ENCODE results near the gene TRIM61.
"Not testable (repeated sequence)": the region's sequence is repeated elsewhere in the genome, so short reads cannot be mapped to it uniquely, and the experiment has no call there.

The TRIM61 gene

DNA sequence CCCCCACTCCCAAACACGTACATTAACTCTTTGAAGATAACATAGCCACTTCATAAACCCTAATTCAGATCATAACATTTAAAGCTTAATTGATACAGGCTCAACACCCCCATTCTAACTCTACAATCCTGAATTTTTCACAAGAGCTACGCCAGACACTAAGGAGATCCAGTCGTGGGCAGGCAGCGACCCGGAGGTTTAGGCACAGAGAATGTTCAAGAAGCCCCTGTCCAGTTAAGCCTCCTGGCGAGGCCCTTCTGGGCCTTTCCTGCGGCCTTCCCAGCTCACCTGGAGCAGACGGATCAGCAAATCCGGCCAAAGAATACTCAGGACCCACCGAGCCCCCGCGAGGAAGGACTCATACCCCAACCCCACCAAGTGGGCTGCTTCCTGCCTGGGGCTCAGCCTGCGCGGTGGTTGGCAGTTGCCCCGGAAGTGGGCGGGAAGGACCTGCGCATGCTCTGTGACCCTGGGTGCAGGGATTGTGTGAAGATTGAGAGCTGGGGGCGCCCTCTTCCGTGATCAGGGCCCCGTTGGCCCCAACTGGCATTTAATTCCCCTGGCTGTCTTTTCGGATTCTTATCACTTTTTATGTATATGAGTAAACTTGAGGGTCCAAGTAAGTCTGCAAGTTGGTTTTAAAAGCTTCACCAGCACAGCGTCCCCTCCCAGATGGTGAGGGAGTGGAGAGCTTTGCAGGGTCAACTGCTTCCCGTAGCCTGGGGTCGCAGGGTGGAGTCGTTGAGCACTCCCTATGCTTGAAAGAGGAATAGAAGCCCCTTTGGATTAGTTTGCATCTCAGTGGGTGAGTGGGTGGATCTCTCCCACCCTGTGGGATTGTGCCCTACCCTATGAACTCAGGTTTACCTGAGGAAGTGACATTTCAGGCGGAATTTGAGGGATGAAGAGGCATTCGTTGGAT, at the start of gene TRIM61:
Gene TRIM61 (minus strand): TSS at position 415 of the 922 bp plus-strand sequence. CDS start 7,655 bp downstream, outside the sequence.
- DNase-seq: peak in 1 of 2 experiments; percentile 53

DNA sequence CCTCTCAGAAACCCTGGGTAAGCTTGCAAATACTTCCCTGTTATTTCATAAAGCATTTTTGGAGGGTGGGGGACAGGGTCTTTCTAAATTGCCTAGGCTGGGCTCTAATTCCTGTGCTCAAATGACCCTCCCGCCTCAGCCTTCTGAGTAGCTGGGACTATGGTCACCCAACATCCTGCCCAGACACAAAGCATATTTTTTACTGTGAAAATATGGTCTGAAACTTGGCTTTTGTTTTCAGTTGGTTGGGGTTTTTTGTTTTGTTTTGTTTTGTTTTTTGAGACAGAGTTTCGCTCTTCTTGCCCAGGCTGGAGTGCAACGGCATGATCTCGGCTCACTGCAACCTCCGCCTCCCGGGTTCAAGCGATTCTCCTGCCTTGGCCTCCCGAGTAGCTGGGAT, 48.3 kb upstream of the TRIM61 start:
- not testable (repeated sequence) for DNase-seq

DNA sequence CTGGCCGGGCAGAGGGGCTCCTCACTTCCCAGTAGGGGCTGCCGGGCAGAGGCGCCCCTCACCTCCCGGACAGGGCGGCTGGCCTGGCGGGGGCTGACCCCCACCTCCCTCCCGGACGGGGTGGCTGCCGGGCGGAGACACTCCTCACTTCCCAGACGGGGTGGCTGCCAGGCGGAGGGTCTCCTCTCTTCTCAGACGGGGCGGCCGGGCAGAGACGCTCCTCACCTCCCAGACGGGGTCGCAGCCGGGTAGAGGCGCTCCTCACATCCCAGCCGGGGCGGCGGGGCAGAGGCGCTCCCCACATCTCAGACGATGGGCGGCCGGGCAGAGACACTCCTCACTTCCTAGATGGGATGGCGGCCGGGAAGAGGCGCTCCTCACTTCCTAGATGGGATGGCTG, 42.5 kb upstream of the TRIM61 start:
- not testable (repeated sequence) for DNase-seq

DNA sequence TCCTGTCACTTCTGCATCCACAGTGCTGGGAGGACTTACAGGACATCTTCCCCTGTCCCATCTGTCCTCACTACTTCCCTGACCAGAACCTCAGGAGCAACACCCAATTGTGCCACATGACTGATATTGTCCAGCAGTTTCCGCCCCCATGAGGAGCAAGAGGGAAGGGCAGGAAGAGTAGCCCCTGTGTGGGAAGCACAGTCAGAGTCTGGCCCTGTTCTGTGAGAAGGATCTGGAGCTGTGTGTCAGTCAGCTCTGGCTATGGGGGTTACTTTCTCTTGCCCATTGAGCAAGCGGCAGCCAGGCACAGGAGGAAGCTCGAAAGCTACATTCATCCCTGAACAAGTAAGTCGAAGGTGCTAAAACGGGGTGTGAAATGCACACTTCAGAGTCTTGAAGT, 39.5 kb upstream of the TRIM61 start:
- no peak for DNase-seq

DNA sequence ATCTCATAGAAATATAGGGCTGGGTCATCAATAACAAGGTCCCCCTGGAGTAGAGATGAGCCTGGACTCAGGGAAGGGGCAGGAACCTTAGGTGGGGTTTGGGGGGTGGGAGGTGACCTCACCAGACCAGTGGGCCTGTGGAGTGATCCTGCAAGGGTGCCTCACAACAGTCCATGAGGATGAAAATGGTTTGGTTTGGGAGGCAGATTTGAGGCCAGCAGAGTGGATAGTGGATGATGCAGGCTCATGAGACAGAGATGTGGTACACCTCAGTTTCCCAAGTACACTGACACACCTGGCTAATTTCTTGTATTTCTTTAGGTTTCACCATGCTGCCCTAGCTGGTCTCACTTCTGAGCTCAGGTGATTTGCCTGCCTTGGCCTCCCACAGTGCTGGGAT, 36.2 kb upstream of the TRIM61 start:
- DNase-seq: no peak

DNA sequence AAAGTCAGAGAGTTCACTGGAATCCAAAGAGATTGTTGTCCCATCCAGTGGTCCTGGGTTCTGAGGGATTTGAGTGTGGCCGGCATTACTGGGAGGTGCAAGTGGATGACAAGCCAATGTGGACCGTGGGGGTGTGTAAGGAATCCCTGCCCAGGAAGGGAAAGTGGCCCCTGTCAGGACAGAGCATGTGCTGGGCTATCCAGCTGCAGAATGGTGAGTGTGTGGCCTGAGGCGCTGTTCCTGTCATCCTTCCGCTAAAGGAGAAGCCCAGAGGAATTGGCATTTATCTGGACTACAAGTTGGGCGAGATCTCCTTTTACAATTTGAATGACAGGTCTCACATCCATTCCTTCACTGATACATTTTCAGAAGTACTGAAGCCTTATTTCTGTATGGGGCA, 33.9 kb upstream of the TRIM61 start:
- DNase-seq: no peak

DNA sequence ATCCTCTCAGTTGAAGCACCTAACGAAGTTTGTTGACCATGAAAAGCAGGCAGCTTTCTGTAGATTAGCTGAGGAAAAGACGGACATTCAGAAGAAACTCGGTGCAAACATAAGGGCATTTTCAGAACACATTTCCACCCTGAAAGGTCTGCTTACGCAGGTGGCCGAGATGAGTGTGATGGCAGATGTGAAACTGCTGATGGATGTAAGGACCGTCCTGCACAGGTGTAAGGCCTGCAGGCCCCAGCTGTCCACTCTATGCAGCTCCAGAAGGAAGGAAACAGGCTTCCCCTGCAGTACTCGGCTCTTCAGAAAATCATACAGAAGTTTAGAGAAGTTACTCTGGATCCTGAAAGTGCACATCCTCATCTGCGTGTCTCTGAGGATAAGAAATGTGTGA, 33.5 kb upstream of the TRIM61 start:
- no peak for DNase-seq

DNA sequence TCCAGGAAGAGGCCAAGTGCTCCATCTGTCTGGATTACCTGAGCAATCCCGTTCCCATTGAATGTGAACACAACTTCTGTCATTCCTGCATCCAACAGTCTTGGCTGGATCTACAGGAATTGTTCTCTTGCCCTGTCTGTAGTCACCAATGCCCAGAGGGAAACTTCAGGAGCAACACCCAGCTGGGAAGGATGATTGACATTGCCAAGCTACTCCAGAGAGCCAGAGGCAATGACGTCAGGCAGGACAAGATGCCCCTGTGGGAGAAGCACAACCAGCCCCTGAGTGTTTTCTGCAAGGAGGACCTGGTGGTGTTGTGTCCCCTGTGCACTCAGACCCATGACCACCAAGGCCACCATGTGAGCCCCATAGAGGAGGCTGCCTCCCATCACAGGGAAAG, 33.0 kb upstream of the TRIM61 start:
- no peak for DNase-seq

DNA sequence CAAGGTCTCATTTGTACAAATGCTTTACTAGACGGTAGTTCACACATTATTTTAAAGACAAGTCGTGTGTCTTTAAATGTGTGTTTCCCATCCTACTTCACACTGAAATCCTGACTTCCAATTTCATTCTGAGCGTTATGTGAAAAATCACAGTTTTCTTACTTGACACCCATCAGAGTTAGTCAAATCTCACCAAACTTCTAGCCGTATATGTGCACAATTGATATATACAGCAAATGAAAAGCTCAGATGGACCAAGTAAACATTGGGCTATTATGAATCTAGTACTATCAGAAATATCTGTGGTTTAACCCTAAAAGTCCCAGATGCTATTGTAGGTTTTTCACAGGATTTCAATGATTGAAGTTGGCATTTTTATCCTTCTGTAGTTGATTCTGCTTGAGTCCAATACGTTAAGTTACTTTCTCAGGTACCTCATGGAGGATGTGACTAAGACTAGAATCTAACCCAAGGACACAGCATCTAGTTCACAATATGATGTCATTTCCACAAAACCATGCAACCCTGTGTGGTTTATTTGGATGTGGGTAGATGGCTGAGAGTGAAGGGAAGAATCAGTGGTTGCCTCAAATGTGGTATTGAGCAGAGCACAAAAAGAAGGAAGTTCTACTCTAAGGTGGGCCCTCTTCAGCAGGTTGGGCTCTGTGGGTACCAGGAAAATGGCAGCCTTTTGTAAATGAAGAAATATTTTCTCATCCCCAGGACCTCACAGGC, 32.2 kb upstream of the TRIM61 start:
- DNase-seq: no peak

DNA sequence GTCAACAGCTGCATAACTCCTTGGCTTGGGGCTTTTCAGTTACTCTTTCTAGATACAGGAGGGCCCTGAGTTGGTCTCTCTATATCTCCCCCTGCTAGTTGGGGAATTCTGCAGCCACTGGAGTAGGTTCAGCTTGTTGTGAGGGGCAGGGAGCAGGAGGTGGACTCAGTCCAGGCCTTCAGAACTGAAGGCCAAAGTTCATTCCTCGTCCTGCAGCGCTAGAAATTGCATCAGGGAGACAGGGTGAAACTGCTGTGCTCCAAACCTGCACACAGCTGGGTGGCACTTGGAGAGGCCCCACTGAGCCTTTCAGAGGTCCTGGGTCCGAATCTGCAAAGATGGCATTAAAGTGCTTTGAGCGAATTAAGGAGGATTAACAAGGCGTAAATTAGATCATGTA, 29.4 kb upstream of the TRIM61 start:
- no peak for DNase-seq

DNA sequence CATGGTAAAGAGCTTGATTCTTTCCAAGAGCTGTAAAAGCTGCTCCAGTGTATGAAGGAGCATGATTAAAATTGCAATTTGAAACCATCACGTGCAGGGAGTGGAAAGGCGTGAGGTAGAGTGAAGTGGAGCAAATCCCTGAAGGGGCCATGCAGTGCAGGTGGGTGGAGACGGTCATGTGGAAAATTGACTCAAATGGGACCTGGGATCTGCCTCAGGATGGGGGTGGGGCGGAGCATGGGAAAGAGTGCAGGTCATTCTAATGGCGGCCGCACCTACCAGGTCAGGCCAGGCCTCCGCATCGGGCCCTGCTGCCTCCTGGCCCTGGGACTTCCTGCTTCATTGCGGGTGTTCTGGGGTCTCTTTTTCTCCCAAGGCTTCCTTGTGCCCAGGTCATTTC, 29.0 kb upstream of the TRIM61 start:
- no peak for DNase-seq

DNA sequence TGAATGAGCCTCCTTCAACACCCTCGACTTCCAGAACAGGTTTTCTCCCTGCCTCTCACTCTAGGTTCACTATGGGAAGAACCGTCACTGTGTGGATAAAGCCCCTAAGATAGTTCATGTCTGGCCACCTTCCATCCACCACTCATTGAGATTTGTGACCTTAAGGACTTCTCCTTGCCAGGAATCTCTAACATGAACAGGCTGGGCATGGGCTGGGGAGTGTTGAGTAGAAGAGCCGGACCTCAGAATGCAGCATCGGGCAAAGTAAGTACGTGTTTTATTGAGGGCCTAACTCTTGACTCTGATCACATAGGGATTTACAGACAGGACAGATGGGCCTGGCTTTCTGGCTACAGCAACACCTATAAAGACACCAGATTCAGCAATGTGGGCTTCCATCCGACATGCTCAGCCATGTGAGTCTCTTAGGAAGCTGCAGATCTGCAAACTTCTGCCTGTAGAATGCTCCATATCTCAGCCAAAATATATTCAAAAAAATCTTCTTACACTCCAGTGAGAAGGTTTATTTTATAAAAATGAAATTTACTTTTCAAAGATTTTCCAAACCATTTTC, 28.0 kb upstream of the TRIM61 start:
- no peak for DNase-seq

DNA sequence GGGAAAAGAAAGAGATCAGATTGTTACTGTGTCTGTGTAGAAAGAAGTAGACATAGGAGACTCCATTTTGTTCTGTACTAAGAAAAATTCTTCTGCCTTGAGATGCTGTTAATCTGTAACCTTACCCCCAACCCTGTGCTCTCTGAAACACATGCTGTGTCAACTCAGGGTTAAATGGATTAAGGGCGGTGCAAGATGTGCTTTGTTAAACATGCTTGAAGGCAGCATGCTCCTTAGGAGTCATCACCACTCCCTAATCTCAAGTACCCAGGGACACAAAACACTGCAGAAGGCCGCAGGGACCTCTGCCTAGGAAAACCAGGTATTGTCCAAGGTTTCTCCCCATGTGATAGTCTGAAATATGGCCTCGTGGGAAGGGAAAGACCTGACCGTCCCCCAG, 24.5 kb upstream of the TRIM61 start:
- not testable (repeated sequence) for DNase-seq

DNA sequence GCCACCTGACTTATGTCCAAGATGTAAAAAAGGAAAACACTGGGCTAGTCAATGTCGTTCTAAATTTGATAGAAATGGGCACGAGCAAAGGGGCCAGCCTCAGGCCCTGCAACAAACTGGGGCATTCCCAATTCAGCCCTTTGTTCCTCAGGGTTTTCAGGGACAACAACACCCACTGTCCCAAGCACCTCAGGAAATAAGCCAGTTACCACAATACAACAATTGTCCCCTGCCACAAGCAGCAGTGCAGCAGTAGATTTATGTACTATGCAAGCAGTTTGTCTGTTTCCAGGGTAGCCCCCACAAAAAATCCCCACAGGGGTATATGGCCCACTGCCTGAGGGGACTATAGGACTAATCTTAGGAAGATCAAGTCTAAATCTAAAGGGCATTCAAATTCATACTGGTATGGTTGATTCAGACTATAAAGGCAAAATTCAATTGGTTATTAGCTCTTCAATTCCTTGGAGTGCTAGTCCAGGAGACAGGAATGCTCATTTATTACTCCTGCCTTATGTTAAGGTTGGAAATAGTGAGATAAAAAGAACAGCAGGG, 21.1 kb upstream of the TRIM61 start:
- DNase-seq: not testable (repeated sequence)

DNA sequence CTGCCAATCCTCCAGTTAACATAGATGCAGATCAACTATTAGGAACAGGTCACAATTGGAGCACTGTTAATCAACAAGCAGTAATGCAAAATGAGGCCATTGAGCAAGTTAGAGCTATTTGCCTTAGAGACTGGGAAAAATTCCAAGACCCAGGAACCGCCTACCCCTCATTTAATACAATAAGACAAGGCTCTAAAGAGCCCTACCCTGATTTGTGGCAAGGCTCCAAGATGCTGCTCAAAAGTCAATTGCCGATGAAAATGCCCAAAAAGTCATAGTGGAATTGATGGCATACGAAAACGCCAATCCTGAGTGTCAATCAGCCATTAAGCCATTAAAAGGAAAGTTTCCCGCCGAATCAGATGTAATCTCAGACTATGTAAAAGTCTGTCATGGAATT, 20.5 kb upstream of the TRIM61 start:
- no peak for DNase-seq

DNA sequence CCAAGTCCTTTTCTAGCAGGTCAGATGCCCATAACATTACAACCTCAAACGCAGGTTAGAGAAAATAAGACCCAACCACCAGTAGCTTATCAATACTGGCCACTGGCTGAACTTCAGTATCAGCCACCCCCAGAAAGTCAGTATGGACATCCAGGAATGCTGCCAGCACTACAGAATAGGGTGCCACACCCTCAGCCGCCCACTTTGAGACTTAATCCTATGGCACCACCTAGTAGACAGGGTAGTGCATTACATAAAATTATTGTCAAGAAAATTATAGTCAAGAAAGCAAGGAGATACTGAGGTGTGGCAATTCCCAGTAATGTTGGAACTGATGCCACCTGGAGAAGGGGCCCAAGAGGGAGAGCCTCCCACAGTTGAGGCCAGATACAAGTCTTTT, 19.9 kb upstream of the TRIM61 start:
- no peak for DNase-seq

DNA sequence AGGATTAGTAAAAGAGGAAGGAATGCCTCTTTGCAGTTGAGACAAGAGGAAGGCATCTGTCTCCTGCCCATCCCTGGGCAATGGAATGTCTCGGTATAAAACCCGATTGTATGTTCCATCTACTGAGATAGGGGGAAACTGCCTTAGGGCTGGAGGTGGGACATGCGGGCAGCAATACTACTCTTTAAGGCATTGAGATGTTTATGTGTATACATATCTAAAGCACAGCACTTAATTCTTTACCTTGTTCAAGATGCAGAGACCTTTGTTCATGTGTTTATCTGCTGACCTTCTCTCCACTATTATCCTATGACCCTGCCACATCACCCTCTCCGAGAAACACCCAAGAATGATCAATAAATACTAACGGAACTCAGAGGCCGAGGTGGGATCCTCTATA, 18.7 kb upstream of the TRIM61 start:
- DNase-seq: not testable (repeated sequence)

DNA sequence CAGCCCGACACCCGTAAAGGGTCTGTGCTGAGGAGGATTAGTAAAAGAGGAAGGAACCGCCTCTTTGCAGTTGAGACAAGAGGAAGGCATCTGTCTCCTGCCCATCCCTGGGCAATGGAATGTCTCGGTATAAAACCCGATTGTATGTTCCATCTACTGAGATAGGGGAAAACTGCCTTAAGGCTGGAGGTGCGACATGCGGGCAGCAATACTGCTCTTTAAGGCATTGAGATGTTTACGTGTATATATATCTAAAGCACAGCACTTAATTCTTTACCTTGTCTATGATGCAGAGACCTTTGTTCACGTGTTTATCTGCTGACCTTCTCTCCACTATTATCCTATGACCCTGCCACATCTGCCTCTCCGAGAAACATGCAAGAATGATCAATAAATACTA, 13.3 kb upstream of the TRIM61 start:
- not testable (repeated sequence) for DNase-seq

DNA sequence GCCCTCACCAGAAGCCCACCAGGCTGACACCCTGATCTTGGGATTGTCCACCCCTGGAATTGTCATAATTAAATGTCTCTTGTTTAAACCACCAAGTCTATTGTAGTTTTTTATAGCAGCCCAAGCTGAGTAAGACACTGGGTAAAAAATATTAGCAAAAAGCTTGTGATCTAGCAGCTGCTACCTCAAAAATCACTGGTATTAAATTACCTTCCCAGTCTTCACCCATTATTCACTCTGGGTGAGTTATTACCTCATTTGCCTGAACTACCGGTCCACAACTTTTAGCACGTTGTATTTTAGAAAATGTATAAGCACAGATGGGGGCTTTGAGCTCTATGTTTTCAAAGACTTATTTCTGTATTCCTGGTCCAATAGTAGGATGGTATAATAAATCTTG, 12.0 kb upstream of the TRIM61 start:
- DNase-seq: no peak

DNA sequence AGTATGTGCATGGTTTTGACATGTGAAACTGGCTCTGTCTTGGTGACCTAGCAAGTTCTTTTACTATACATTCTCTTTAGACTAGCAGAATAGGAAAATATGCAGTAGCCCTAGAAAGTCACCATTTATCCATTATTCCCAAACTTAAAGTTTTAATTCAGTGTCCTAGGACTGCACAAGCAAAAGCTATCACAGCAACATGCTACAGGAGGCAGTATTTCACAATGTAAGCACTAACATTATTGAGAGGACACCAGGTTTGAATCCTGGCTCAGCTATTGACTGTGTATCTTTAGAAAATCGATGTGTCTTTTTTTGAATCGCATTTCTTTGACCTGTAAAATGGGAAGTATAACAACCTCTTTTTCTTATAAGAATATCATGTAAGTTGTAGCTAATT, 5.5 kb downstream of the TRIM61 start:
- DNase-seq: not testable (repeated sequence)

DNA sequence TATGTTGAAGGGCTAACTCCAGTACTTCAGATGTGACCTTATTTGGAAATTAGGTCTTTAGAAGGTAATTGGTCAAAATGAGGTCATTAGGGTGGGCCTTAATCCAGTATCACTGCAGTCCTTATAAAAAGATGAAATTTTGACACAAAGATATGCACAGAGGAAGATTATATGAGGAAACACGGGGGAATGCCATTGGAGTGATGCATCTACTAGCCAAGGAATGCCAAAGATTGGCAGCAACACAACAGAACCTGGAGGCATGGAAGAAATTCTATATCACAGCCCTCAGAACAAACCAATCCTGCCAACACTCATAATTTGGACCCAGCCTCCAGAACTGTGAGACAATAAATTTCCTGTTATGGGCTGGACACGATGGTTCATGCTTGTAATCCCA, 17.6 kb downstream of the TRIM61 start:
- DNase-seq: no peak

DNA sequence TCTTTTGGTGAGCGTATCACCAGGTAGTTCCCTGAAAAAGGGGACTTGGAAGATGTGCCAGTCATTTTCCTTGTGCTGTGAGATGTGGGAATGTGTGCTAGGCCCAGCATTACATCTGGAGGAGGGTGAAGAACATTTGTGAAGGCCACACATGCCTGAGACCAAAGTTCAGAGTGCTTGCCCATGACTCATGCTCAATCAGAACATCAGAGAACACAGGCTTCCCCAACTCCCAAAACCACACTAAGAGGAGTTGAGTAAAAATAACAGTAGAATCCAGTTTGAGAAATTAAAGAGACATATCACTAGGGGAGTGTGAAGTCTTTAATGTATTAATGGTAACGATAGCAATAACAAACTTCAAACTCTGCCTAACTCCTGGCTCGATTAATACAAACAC, 18.0 kb downstream of the TRIM61 start:
- not testable (repeated sequence) for DNase-seq

Data from NCI-H446 (cell line).